Psoas muscle (tissue), 8 donors: ENCODE data around the gene GPR149. TPM values are rescaled to one million over a fixed set of nuclear protein-coding genes. Genes with fewer than 3 reads are reported as not detected.

ENCODE experiments used
- ATAC-seq, 4 donors: fragments of 200-7000 bp; cut with Tn5 transposase; one replicate each; pipeline ENCODE4 v1.9.1; 2020; ENCODE audit warnings: moderate library complexity in 3 of 4, mild to moderate bottlenecking in 2 of 4
- DNase-seq, 2 donors: peaks; one replicate each; pipeline ENCODE4 v3.0.0-alpha.2; 2020
- H3K27ac ChIP-seq: fragments of 200-600 bp; one replicate; pipeline ENCODE4 v1.8.0; 2022
- H3K27me3 ChIP-seq, 3 donors: fragments of 200-600 bp in 1 of 3; one replicate each; pipeline versions ENCODE4 v1.6.1 to v1.8.0; 2013 to 2022; ENCODE audit warnings: low read length in 2 of 3, mild to moderate bottlenecking in 2 of 3, moderate library complexity in 1 of 3; ENCODE audit not compliant: insufficient read depth in 3 of 3
- H3K36me3 ChIP-seq, 2 donors: fragments of 200-600 bp in 1 of 2; one replicate each; pipeline versions ENCODE4 v1.6.1 to v1.8.0; 2013 to 2022; ENCODE audit warnings: low read depth in 1 of 2, mild to moderate bottlenecking in 1 of 2, moderate library complexity in 1 of 2; ENCODE audit not compliant: insufficient read depth in 1 of 2
- H3K4me1 ChIP-seq: fragments of 200-600 bp; one replicate; pipeline ENCODE4 v1.8.0; 2022
- H3K4me3 ChIP-seq: fragments of 200-600 bp; one replicate; pipeline ENCODE4 v1.8.0; 2022; ENCODE audit warnings: mild to moderate bottlenecking
- H3K9me3 ChIP-seq: fragments of 200-600 bp; one replicate; pipeline ENCODE4 v1.8.0; 2022
- CTCF ChIP-seq: fragments of 200-600 bp; IDR thresholded peaks from one replicate; pipeline ENCODE4 v1.8.0; 2022; ENCODE audit warnings: antibody characterized with exemption
- WGBS, 3 donors: extraction: QIAGEN DNeasy Blood & Tissue Kit; methylation state at CpG; one replicate each; pipeline versions ENCODE4 v1.1.6 to v1.1.7; 2013; 5-methylcytosine and 5-hydroxymethylcytosine counted together
- intact Hi-C, 2 donors: fragments of 100-400 bp; cut with DNase I; formaldehyde crosslinking; loops; one replicate each; pipeline versions ENCODE4 v1.11.0 to v1.14.2; 2022
- polyA plus RNA-seq, 3 donors: library from polyadenylated mRNA; stranded (reverse); fragments of 200-250 nt; gene quantifications; one replicate each; pipeline ENCODE4 v1.2.3, GENCODE V29; 2013
- total RNA-seq, 4 donors: library from RNA; stranded (reverse); fragmentation: NEBNext Ultra II Directional in 2 of 4; extraction: Animal tissue kit (Norgen Biotek cat#: 25700) in 2 of 4; gene quantifications; one replicate each; pipeline versions ENCODE4 v1.2.1 to v1.2.4, GENCODE V29; 2021 to 2023
- donor health status: healthy with polysubstance abuse.
- donor health status: DM: no; HTN: no; CAD: no; lungs with moderate emphysema.
- donor health status: Bipolar disorder and iron deficiency.
- donor health status: healthy.
- donor health status: DM: yes; HTN: yes; CAD: no.
- donor health status: DM: no; HTN: no; CAD: no.
- donor health status: DM: no; HTN: no; CAD: no.
- donor health status: DM: yes; HTN: yes; CAD: no.

Gene GPR149
- total and polyA plus RNA-seq, 7 donors = not detected

- Histone ChIP-seq H3K4me1 (no peaks in the 10 kb centered on the region), H3K27me3 (no peaks in the 10 kb centered on the region), H3K27ac (no peak overlapping the region), H3K4me3 (no peak overlapping the region), H3K36me3 (no peaks in the 10 kb centered on the region), H3K9me3 (no peaks in the 10 kb centered on the region)
- intact Hi-C loops = no loop called here
- DNase-seq = no peak
- no peak for TF ChIP-seq CTCF
- no peak for ATAC-seq
These were observed 45.5 kb downstream of the GPR149 start for GRCh38 chr3:154384479-154384878.

- Histone ChIP-seq H3K27ac (no peak overlapping the region), H3K4me3 (no peak overlapping the region), H3K36me3 (no peaks in the 10 kb centered on the region), H3K9me3 (no peaks in the 10 kb centered on the region), H3K4me1 (no peaks in the 10 kb centered on the region), H3K27me3 (no peaks in the 10 kb centered on the region)
- DNase-seq (no peak), ATAC-seq (no peak)
- 71 to 86% (median 77%) methylated on average over 2 of the region's 2 CpGs for WGBS, 3 donors
- intact Hi-C loops = no loop called here
- no peak for TF ChIP-seq CTCF
These were observed 51.7 kb downstream of the GPR149 start for GRCh38 chr3:154378311-154378710.

- no peak overlapping the region for H3K4me3 ChIP-seq
- H3K4me1 ChIP-seq = no peaks in the 10 kb centered on the region
- H3K36me3 ChIP-seq = no peaks in the 10 kb centered on the region
- no peak for TF ChIP-seq CTCF
- intact Hi-C loops = no loop called here
- no peak overlapping the region for H3K27ac ChIP-seq
- H3K9me3 ChIP-seq = no peaks in the 10 kb centered on the region
- peaks cover 0 to 2% (median 0%) of the 10 kb centered on the region in 3 donors for H3K27me3 ChIP-seq
- DNase-seq (no peak), ATAC-seq (no peak)
- 10 to 16% (median 12%) methylated on average over 3 of the region's 3 CpGs for WGBS, 3 donors
These were observed 62.8 kb downstream of the GPR149 start for GRCh38 chr3:154367221-154367620.

GRCh38 chr3:154364849-154365248 lies 65.1 kb downstream of the GPR149 start:
- Histone ChIP-seq H3K36me3 (no peaks in the 10 kb centered on the region), H3K4me3 (no peak overlapping the region), H3K27me3 (peaks cover 0 to 2% (median 0%) of the 10 kb centered on the region in 3 donors), H3K4me1 (no peaks in the 10 kb centered on the region), H3K27ac (no peak overlapping the region), H3K9me3 (no peaks in the 10 kb centered on the region)
- no peak for TF ChIP-seq CTCF
- no peak for ATAC-seq
- intact Hi-C loops = no loop called here
- DNase-seq = no peak

GRCh38 chr3:154361099-154361498 lies 68.9 kb downstream of the GPR149 start:
- DNase-seq (no peak), ATAC-seq (no peak)
- WGBS, 3 donors = 61 to 68% (median 67%) methylated on average over 1 of the region's 1 CpG
- H3K27ac ChIP-seq = no peak overlapping the region
- H3K36me3 ChIP-seq = no peaks in the 10 kb centered on the region
- no peak overlapping the region for H3K4me3 ChIP-seq
- H3K27me3 ChIP-seq = peaks cover 0 to 2% (median 0%) of the 10 kb centered on the region in 3 donors
- no peaks in the 10 kb centered on the region for H3K4me1 ChIP-seq
- no peak for TF ChIP-seq CTCF
- H3K9me3 ChIP-seq = no peaks in the 10 kb centered on the region
- intact Hi-C loops = no loop called here
